Sigmoid colon (tissue), 7 donors: ENCODE results near the gene CRACR2A. TPM values are rescaled to one million over a fixed set of nuclear protein-coding genes. Genes with fewer than 3 reads are reported as not detected.

Experiments used
- DNase-seq: peaks from one replicate; pipeline ENCODE4 v3.0.0-alpha.2; 2019
- H3K27ac ChIP-seq, 4 donors: fragments of 200-600 bp; sonication (generic); one replicate each; pipeline ENCODE4 v1.5.1; 2016 to 2019; ENCODE audit warnings: mild to moderate bottlenecking in 1 of 4
- H3K27me3 ChIP-seq, 3 donors: fragments of 200-600 bp; sonication (generic); one replicate each; pipeline ENCODE4 v1.5.1; 2019; ENCODE audit warnings: mild to moderate bottlenecking in 1 of 3
- H3K36me3 ChIP-seq, 4 donors: fragments of 200-600 bp; sonication (generic); one replicate each; pipeline ENCODE4 v1.5.1; 2016 to 2019
- H3K4me1 ChIP-seq, 4 donors: fragments of 200-600 bp; sonication (generic); one replicate each; pipeline ENCODE4 v1.5.1; 2017 to 2019
- H3K4me3 ChIP-seq, 4 donors: fragments of 200-600 bp; sonication (generic); one replicate each; pipeline ENCODE4 v1.5.1; 2017 to 2019; ENCODE audit warnings: mild to moderate bottlenecking in 2 of 4, moderate library complexity in 1 of 4
- H3K9me3 ChIP-seq, 4 donors: fragments of 200-600 bp in 3 of 4; sonication (generic) in 3 of 4; one replicate each; pipeline versions ENCODE4 v1.5.1 to v1.6.1; 2013 to 2019
- EP300 ChIP-seq, 4 donors: sonication (generic); formaldehyde crosslinking; IDR thresholded peaks; one replicate each; pipeline ENCODE4 v1.6.1; 2017; ENCODE audit warnings: antibody characterized with exemption in 4 of 4
- POLR2A ChIP-seq, 2 donors: fragments of 450-650 bp; IDR thresholded peaks; one replicate each; pipeline ENCODE4 v1.6.1; 2016; ENCODE audit warnings: antibody characterized with exemption in 2 of 2, mild to moderate bottlenecking in 2 of 2, moderate library complexity in 2 of 2
- POLR2AphosphoS5 ChIP-seq, 4 donors: sonication (generic); formaldehyde crosslinking; IDR thresholded peaks; one replicate each; pipeline ENCODE4 v1.6.1; 2017; ENCODE audit warnings: antibody characterized with exemption in 4 of 4
- WGBS, 2 donors: extraction: QIAGEN DNeasy Blood & Tissue Kit; methylation state at CpG; one replicate each; pipeline ENCODE4 v1.1.7; 2013; 5-methylcytosine and 5-hydroxymethylcytosine counted together
- intact Hi-C: fragments of 100-400 bp; cut with DNase I; formaldehyde crosslinking; loops from one replicate; pipeline ENCODE4 v1.15.1; 2023
- polyA plus RNA-seq, 3 donors: library from polyadenylated mRNA; stranded (reverse); fragments of 200-250 nt; gene quantifications; one replicate each; pipeline ENCODE4 v1.2.3, GENCODE V29; 2013
- total RNA-seq, 4 donors: library from RNA; depleted of rRNA; stranded (reverse); fragments of >200 nt; gene quantifications; one replicate each; pipeline ENCODE4 v1.1.0, GENCODE V29; 2016
- TF ChIP-seq, protein P1 (sequence below), 4 experiments: fragments of 450-650 bp in 3 of 4; fragments of 200-600 bp in 1 of 4; IDR thresholded peaks; one replicate each; pipeline ENCODE4 v1.5.1; 2016 to 2019; ENCODE audit warnings: antibody characterized with exemption in 4 of 4, mild to moderate bottlenecking in 3 of 4, moderate library complexity in 2 of 4
- donor health status: healthy with polysubstance abuse.
- donor health status: Bipolar disorder and iron deficiency.
- donor health status: healthy.

Gene CRACR2A
- total and polyA plus RNA-seq, 7 donors = 1.1 to 29.6 (median 4.2) TPM

DNA sequence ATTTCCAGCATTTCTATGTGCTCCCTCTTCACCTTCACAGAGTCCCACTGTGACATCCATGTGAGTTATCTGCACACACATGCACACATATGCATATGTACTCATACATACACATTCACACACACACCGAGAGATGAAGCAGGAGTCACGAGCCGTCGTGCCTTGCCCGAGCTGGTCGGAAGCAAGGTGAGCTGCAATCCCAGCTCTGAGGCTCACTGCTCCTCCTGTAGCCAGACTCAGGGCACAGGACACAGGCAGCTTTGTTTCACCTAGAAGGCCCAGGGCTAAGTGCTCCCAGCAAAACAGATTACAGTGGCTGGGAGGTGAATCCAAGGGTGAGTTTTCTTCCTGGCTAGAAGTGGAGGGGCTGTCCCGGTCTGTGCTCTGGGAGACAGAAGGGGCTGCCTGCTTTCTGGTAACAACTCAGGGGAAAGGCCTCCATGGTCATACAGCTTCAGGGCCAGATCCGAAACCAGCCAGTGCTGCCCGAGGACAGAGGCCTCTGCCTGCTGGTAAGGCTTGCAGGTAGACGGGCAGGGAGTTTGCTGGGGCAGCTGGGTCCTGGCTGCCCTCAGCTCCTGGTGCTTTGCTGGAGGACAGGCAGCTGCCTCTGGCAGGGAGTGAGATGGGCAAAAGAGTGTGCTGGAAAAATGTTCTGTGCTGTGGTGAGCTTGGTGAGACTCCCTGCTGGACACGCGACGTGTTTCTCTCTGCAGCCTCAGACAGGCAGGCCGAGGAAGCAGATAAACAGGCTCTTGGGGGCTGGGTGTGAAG lies 123.7 kb downstream of the CRACR2A start:
- TF ChIP-seq EP300 (IDR thresholded peaks at IDR 0.05) (no peak), POLR2A (IDR thresholded peaks at IDR 0.05) (no peak), POLR2AphosphoS5 (IDR thresholded peaks at IDR 0.05) (no peak)
- TF ChIP-seq, protein P1, sequence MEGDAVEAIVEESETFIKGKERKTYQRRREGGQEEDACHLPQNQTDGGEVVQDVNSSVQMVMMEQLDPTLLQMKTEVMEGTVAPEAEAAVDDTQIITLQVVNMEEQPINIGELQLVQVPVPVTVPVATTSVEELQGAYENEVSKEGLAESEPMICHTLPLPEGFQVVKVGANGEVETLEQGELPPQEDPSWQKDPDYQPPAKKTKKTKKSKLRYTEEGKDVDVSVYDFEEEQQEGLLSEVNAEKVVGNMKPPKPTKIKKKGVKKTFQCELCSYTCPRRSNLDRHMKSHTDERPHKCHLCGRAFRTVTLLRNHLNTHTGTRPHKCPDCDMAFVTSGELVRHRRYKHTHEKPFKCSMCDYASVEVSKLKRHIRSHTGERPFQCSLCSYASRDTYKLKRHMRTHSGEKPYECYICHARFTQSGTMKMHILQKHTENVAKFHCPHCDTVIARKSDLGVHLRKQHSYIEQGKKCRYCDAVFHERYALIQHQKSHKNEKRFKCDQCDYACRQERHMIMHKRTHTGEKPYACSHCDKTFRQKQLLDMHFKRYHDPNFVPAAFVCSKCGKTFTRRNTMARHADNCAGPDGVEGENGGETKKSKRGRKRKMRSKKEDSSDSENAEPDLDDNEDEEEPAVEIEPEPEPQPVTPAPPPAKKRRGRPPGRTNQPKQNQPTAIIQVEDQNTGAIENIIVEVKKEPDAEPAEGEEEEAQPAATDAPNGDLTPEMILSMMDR (IDR thresholded peaks at IDR 0.05) = no peak
- Histone ChIP-seq H3K27ac (no peak overlapping the region), H3K27me3 (no peaks in the 10 kb centered on the region), H3K36me3 (no peaks in the 10 kb centered on the region), H3K9me3 (no peaks in the 10 kb centered on the region), H3K4me3 (no peak overlapping the region), H3K4me1 (no peaks in the 10 kb centered on the region)
- DNase-seq = no peak
- intact Hi-C loops = no loop called here
- WGBS, 2 donors = 92 to 94% methylated on average over 14 of the region's 14 CpGs

GRCh38 chr12:3628629-3629028 lies 124.3 kb downstream of the CRACR2A start:
- WGBS, 2 donors = 89 to 91% methylated on average over 8 of the region's 8 CpGs
- no peak for DNase-seq

DNA sequence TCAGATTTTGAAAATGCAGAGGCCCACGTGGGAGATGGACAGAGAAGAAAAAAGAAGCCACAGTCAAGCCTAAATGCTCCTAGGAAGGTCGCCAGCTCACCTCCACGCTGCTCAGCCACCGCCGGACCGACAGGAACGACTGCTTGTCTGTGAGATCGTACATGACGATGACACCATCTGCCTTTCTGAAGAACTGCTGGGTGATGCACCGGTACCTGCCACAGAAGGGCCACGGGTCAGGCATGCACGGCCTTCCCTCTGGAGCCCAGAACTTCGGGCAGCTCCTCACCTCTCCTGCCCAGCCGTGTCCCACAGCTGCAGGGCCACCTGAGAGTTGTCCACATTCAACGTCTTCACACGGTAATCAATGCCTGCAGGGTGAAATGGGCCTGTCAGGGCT lies 125.6 kb downstream of the CRACR2A start:
- Histone ChIP-seq H3K9me3 (no peaks in the 10 kb centered on the region), H3K4me3 (no peak overlapping the region), H3K27ac (no peak overlapping the region), H3K27me3 (no peaks in the 10 kb centered on the region), H3K4me1 (no peaks in the 10 kb centered on the region), H3K36me3 (no peaks in the 10 kb centered on the region)
- TF ChIP-seq POLR2AphosphoS5 (IDR thresholded peaks at IDR 0.05) (no peak), EP300 (IDR thresholded peaks at IDR 0.05) (no peak), POLR2A (IDR thresholded peaks at IDR 0.05) (no peak)
- TF ChIP-seq, protein P1 (IDR thresholded peaks at IDR 0.05) = no peak
- 91 to 95% methylated on average over 16 of the region's 16 CpGs for WGBS, 2 donors
- intact Hi-C loops = no loop called here
- no peak for DNase-seq

More at GRCh38 chr12:3628629-3629028, 124.3 kb downstream of the CRACR2A start:
- H3K4me3 ChIP-seq = no peak overlapping the region
- no peaks in the 10 kb centered on the region for H3K36me3 ChIP-seq
- no peak overlapping the region for H3K27ac ChIP-seq
- no peaks in the 10 kb centered on the region for H3K4me1 ChIP-seq
- no peaks in the 10 kb centered on the region for H3K27me3 ChIP-seq
- TF ChIP-seq, protein P1 (IDR thresholded peaks at IDR 0.05) = no peak
- TF ChIP-seq POLR2A (IDR thresholded peaks at IDR 0.05) (no peak), POLR2AphosphoS5 (IDR thresholded peaks at IDR 0.05) (no peak), EP300 (IDR thresholded peaks at IDR 0.05) (no peak)
- no peaks in the 10 kb centered on the region for H3K9me3 ChIP-seq
- intact Hi-C loops = no loop called here

- 95% methylated on average over 4 of the region's 4 CpGs for WGBS, 2 donors
- no peak for TF ChIP-seq POLR2AphosphoS5 (IDR thresholded peaks at IDR 0.05)
- no peak for DNase-seq
These were observed 128.6 kb downstream of the CRACR2A start for GRCh38 chr12:3624273-3624672.

GRCh38 chr12:3622822-3623690 lies 129.9 kb downstream of the CRACR2A start:
- Histone ChIP-seq H3K36me3 (no peaks in the 10 kb centered on the region), H3K27me3 (no peaks in the 10 kb centered on the region), H3K27ac (no peak overlapping the region), H3K4me1 (no peaks in the 10 kb centered on the region), H3K4me3 (no peak overlapping the region), H3K9me3 (no peaks in the 10 kb centered on the region)
- no peak for TF ChIP-seq EP300 (IDR thresholded peaks at IDR 0.05)
- TF ChIP-seq, protein P1 (IDR thresholded peaks at IDR 0.05) = no peak
- no peak for TF ChIP-seq POLR2A (IDR thresholded peaks at IDR 0.05)
- no peak for TF ChIP-seq POLR2AphosphoS5 (IDR thresholded peaks at IDR 0.05)
- 74 to 89% methylated on average over 18 of the region's 18 CpGs for WGBS, 2 donors
- no peak for DNase-seq
- intact Hi-C loops = no loop called here

More at GRCh38 chr12:3624273-3624672, 128.6 kb downstream of the CRACR2A start:
- no peaks in the 10 kb centered on the region for H3K27me3 ChIP-seq
- no peak overlapping the region for H3K4me3 ChIP-seq
- H3K4me1 ChIP-seq = no peaks in the 10 kb centered on the region
- intact Hi-C loops = no loop called here
- no peaks in the 10 kb centered on the region for H3K9me3 ChIP-seq
- H3K36me3 ChIP-seq = no peaks in the 10 kb centered on the region
- H3K27ac ChIP-seq = no peak overlapping the region
